Hematopoietic multipotent progenitor cell treated with erythropoietin and hydrocortisone succinate and interleukin-3 and kit ligand, for 8 days (in vitro differentiated cells): ENCODE results near the gene TSPO.
A peak's percentile ranks its signal among the peaks of the same experiment; 100 is the strongest.
"Not testable (repeated sequence)": the region's sequence is repeated elsewhere in the genome, so short reads cannot be mapped to it uniquely, and the experiment has no call there.

Experiments
- DNase-seq: peaks from one replicate; pipeline ENCODE4 v3.0.0-alpha.2; 2015

The TSPO gene

GRCh38 chr22:43151251-43152002, at the start of gene TSPO:
TSPO (plus strand) TSS chr22:43151559; CDS start chr22:43159239, 7,680 bp downstream.
- peak; percentile 54 for DNase-seq

GRCh38 chr22:43104056-43104625, 47.2 kb upstream of the TSPO start:
- peak; percentile 92 for DNase-seq

GRCh38 chr22:43104950-43105349, 46.4 kb upstream of the TSPO start:
- DNase-seq: not testable (repeated sequence)

DNA sequence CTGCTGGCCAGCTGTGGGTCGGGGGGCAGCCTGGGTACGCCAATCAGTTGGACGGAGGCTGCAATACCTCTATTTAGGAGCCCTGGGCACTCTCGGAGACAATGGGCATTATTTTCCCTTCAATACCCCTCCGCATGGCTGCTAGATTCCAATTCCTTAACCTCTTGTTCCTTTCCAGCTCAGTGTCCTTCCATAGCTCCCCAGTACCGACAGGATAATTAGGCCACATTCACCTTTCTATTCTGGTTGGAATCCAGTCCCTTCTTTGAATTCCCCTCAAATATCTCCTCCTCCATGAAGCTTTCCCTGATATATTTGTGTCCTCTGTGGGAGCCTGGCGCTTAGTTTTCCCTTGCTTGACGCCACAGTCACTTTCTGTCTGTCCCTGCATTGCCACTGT, 45.1 kb upstream of the TSPO start:
- no peak for DNase-seq

DNA sequence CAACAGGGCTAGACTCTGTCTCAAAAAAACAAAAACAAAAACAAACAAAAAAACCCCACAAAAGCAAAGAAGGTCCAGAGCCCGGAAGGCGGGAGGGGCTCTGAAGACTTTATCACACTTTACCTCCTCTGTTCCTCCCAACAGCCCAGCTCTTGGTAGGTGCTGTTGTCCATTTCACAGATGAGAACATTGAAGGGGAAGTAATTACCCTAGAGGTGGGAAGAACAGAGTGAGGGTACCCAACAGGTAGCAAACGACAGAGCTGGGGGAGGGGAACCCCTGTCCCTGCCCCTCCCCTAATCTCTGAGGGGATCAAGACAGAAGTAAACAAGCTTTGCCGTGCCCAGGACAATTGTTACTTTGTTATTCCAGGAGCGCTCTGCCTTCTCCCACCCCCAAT, 41.8 kb upstream of the TSPO start:
- no peak for DNase-seq

DNA sequence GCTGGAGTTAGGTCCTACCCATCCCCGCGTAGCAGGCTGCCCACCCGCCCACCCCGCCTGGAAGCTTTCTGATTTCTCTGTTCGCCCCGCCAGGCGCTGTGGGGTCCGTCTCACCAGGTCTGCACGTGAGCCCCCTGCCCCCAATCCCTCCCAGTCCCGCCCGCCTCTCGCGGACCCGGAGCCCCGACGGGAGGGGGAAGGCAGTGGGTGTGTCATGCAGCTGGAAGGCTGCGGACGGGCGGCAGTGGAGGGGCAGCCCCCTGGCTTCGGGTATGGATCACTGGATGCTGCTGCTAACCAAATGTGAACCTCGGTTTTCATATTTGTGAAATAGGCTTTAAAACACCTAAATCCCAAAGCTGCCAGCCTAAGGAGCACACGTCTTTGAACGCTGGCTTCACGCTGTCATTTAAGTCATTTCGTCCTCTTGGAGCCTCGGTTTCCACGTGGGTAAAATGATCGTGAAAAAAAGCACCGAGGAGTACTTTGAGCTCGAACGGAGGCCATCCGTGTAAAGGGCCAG, 41.4 kb upstream of the TSPO start:
- DNase-seq: no peak

DNA sequence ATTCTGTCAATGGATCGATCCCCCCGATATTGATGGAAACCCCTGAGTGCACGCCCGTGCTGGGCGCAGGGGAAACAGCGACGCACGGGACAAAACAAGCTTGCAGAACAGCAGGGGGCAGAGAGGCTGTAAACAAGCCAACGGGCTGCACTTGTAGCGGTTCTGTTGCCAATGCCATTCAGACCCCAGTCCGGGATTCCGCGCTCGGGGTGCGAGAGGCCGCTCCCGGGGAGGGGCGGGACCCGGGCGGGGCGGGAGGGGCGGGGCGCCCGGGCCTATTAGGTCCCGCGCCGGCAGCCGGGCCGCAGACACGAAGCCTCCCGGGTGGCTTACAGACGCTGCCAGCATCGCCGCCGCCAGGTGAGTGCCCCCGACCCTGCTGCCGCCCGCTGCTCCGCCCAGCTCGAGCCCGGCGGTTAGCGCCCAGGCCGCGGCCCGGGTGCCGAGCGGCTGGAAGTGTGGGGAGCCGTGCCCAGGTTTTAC, 40.9 kb upstream of the TSPO start, which contains the start of gene BIK:
BIK (plus strand) TSS at position 307 of the 483 bp plus-strand sequence. CDS start 13,273 bp downstream, outside the sequence.
- peak; percentile 81 for DNase-seq

GRCh38 chr22:43110927-43111623, 40.3 kb upstream of the TSPO start:
- DNase-seq: no peak

GRCh38 chr22:43113526-43114251, 37.7 kb upstream of the TSPO start:
- DNase-seq: no peak

DNA sequence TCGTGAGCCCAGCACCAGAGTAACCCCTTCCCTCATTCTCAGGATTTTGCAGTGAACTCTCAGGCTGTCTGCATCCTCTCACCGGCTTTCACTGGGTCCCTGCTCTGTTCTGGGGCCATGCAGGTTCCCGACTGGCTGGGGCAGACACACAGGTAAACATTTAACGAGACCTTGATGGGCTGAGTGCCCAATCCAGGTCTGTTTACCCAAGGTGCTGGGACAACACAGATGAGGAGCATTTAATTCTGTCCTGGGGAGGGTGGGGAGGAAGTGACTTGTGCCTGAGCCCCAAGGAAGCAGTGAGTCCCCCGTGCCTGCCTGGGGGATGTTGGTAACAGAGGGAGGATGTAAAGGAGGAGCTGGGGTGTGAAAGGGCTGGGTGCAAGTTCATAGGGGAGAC, 36.4 kb upstream of the TSPO start:
- DNase-seq: no peak

- DNase-seq: no peak
These were observed 34.4 kb upstream of the TSPO start for GRCh38 chr22:43116932-43117331.

- DNase-seq: no peak
These were observed 33.1 kb upstream of the TSPO start for GRCh38 chr22:43118024-43118849.

- DNase-seq: no peak
These were observed 32.4 kb upstream of the TSPO start for GRCh38 chr22:43118953-43119458.

DNA sequence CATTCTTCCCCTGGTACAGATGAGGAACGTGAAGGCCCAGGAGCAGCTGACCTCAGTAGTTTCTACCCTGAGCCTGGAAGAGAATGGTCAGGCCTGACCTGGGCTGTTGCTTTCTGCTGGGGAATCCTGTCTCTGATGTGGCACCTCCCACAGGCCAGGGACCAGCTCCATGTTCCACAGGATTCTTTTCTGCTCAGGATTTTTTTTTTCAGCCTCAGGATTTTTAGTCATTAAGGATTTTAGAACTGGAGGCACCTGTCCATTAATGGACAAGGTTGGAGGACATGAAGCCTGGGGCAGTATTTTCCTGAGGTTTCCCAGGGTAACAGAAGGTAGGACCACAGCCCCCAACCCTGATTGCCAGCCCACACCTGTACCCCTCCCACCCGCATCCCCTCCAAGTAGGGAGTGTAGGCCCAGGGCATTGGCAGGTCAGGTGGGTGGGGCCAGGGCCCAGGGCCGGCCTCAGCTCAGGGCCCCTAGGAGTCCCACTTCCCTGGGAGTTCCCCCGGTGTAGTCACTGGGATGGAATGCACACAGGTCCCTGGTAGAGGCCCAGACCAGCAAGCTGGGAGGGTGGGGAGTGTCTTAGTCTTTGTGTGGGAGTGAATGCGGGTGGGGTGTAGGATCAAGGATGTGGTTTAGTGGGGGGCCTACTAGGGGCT, 24.7 kb upstream of the TSPO start:
- DNase-seq: no peak

DNA sequence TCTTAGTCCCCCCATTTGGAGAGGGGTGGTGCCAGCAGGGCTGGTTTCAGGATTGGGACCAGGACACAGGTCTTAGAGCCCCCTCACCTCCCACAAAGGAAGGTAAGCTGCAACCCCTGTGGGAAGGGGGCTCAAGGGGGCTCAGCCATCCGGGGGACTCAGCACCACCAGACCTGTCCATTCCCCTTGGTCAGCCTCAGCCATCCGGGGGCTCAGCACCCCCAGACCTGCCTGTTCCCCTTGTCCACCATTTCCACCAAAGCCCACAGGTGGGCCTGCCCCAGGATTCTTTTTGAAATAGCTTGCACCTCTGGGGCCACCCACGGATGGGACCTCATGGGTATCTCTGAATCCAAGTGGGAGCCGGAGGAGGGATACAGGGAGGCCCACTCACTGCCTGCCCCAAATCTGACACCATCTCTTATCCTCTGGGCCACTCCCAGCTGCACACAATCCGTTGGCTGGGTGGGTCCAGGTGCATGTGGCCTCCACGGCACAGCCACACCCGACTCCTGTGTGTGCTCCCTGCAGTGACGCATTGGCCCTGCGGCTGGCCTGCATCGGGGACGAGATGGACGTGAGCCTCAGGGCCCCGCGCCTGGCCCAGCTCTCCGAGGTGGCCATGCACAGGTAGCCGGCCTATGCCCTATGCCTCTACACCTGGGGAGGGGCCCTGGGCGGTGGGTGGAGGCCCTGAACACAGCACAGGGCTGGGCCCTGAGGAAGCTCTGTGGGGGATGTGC, 24.0 kb upstream of the TSPO start:
- DNase-seq: peak; percentile 41

DNA sequence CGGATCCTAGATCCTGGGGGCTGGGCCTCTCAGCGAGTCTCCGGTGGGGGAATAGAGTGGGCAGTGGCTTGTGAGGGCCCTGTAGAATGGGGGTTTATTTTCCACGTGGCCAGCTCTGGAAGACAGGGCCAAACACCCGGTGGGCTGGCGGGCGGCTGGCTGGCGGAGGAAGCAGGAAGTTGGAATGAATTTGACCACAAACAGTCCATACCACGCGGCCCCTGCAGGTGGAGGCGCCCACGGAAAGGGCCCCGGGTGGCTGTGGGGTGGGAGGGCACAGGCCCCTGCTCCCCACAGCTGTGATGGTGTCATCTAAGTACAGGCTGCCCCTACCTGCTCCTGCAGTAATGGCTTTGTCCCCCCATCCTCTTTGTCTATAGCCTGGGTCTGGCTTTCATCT, 23.2 kb upstream of the TSPO start:
- no peak for DNase-seq

DNA sequence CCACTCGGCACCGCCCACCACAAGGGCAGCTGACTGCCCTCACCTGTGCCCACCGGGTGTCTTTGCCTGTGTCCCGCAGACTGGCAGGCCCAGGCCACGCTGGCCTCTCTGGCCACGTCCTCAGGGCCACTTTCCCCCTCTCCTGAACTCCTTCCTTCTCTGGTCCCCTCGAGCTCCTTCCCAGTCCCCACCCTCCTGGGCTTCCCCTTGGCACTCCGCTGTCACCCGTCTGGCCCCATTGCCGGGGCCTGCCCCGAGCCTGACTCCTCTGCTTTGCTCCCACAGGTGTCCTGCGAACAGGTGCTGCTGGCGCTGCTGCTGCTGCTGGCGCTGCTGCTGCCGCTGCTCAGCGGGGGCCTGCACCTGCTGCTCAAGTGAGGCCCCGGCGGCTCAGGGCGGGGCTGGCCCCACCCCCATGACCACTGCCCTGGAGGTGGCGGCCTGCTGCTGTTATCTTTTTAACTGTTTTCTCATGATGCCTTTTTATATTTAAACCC, 22.4 kb upstream of the TSPO start:
- peak; percentile 46 for DNase-seq

- DNase-seq: peak; percentile 51
These were observed 21.6 kb upstream of the TSPO start for GRCh38 chr22:43129426-43130425.
